DMS153 treated with DMSO at 0.1 percent for 48 hours (cell line): ENCODE data around the gene MAPK12.
"Not testable (repeated sequence)": the region's sequence is repeated elsewhere in the genome, so short reads cannot be mapped to it uniquely, and the experiment has no call there.

Source experiments
- DNase-seq: peaks from one replicate; lab custom pipeline; 2025; ENCODE audit not compliant: unreplicated experiment; lab: John Stamatoyannopoulos, UW

Gene MAPK12

DNA sequence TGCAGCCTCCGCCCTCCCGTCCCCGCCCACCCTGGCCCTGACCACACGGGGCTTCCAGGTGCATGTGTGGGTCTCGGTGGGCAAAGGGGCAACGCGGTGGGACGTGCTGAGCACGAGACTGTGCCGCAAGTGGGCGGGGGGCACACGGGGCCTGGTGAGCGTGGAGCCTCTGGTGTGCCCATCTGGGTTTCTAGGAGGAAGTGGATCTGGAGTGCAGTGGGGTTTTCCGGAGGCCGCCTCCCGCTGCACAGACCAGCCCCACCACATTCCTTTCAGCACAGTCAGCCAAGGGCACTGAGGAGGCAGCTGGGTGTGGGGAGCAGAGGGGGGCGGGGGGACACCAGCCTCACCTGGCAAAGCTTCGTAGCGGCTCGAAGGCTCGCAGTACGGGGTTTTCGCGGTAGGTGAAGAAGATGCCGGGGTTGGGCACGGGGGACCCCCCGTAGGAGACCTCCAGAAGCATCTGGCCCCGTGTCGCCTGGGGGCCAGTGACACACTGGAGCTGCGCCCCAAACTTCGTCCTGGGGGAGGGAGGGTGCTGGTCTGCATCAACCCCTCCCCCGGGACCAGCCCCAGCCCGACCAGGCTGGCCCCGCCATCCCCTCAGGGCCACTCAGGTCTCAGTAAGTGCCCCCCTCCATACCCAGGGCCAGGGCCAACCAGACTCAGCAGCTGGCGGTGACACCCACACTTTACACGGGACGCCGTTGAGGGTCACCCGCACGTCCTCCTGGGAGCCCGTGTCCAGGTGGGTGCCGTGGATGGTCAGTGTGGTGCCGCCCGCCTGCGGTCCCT, 21.1 kb upstream of the MAPK12 start:
- no peak for DNase-seq

DNA sequence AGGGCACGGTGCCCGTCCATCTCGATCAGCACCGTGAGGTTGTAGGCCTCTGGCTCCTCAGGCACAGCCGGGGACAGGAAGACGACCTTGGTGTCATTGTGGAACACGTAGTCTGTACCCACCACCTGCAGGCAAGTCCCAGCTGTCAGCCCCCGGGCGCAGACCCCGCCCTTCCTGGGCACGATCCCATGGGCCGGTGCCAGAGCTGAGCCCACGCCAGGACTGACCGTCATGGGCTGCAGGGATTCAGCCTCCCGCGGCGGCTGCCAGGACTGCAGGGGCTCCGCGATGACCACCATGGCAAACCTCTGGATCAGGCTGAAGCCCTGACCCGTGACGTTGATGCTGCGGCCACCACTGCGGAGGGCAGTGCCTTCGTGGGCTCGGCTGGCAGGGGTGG, 20.5 kb upstream of the MAPK12 start:
- DNase-seq = no peak

DNA sequence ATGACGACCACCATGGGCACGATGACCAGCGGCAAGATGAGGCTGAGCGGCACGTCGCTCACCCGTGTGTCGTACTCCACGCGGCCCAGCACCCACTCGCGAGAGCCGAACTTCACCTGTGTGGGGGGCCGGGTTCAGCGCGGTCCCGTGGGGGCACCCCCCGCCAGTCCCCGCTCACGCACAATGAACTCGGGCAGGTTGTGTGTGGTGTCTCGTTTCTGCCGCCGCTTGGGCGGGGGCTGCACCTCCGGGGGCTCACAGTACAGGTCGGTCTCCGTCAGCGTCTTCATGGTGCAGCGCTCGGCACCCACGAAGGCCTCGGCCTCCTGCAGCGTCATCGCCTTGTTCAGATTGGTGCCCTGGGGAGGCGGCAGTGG, 19.9 kb upstream of the MAPK12 start:
- no peak for DNase-seq

DNA sequence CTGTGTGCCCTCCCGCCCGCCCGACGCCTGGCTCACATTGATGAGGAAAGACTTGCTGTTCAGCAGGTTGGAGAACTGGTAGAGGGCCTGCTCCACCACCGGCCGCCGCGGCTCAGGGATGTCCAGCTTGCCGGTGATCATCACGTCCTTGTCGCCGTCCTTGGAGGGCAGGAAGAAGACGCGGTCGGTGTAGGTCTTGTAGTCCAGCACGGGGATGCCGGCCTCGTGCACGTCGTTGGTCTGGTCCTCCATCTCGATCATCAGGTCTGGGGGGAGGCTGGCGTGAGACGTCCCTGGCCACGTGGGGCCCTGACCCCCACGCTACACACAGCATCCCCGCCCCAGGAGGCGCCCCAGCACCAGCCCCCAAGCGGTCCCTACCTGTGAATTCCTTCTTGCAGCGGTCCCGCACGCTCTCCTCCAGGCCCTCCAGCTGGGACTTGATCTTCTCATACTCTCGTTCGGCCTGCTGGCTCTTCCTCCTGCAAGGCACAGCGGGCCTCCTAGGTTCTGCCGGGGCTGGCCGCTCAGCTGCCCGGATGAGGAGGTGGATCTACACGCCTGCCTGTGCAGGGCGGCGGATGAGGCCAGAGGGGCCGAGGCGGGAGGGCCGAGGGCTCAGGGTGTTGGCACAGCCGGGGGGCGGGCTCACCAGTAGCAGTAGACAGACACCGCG, 19.4 kb upstream of the MAPK12 start:
- DNase-seq = no peak

DNA sequence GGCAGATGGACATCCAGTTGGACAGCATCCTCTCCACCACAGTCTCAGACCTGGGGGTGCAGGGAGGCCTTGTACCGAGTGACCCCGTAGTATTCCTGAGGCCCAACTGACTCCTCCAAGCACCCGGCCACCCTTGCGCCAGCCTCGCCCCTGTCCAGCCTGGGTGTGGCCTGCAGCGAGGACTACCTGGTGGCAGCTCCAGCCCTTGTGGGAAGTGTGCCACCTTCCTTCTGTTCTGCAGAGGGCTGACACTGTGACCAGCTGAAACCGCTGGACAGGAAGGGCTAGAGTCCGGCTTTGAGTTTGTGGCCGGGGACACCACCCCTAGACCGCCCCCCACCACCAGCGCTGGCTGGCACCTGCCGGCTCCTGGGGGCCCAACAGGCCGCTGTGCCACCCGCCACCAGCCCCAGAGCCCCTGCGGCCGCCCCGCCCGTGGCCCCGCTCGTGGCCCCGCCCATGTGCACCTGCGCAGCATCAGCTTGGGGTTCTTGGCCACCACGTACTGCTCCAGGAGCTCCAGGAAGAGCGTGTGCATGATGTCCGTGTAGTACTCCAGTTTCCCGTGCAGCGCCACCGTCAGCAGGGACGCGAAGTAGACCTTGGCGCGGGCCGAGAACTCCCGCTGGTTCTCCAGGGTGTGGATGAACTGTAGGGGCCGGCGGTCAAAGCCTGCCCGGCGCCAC, 18.7 kb upstream of the MAPK12 start:
- no peak for DNase-seq

DNA sequence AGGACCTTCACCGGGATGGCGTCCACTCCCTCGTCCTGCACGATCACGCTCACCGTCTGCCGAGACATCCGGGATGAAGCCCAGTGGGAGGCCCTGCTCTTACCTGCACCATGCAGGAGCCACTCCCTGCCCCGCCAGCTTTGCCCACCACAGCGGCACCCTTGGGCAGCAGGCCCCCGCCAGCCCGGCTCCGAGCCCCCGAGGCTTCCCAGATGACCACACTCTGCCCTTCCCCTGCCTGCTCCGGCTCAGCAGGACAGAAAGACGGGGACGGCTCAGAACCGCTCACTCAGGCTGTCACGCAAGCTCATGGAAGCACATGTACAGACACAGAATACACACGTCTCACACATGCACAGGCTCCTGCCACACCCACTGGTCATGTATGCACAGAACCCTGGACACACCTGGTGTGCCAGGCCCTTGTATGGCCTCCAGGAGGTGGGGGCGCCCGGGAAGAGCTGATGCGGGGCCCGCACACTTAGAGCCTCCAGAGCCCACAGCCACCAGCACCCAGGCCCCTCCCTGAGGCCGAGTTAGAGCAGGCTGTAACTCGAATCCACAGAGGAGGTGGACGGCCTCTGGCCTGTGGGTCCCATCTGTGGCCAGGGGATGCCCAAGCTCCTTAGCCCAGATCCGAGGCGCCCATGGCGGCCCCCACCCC, 17.6 kb upstream of the MAPK12 start:
- no peak for DNase-seq

DNA sequence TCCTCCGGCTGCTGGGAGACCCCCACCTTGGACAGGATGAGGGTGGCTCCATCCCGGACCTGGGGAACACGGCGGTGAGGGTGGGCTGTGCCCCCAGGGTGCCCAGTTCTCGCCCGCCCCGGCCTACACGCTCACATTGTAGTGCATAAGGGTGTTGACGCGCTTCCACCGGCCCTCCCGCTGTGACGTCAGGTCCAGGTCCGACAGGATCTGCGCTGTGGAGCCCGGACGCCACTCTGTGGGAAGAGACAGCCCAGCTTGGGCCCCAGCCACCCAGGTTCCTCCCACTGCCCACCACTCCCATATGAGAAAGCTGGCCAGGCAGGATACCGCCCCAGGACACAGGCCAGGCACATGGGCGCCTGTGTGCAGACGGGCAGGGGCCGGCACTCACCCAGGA, 17.0 kb upstream of the MAPK12 start:
- no peak for DNase-seq

DNA sequence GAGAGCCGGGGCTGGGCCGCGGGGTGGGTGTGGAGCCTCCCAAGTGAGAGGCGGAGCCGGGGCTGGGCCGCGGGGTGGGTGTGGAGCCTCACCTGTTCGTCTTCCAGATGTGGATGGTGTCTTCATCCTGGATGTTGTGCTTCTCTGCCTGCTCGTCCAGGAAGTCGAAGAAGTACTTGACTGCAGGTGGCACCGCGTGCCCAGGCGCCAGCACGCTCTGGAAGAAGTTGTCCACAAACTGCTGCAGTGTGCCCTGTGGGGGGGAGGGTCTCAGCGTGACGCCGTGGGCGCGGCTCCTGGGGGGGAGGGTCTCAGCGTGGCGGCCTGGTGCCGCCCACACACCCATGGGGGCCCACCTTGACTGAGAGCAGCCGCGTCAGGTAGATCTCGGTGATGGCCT, 16.3 kb upstream of the MAPK12 start:
- DNase-seq = no peak

DNA sequence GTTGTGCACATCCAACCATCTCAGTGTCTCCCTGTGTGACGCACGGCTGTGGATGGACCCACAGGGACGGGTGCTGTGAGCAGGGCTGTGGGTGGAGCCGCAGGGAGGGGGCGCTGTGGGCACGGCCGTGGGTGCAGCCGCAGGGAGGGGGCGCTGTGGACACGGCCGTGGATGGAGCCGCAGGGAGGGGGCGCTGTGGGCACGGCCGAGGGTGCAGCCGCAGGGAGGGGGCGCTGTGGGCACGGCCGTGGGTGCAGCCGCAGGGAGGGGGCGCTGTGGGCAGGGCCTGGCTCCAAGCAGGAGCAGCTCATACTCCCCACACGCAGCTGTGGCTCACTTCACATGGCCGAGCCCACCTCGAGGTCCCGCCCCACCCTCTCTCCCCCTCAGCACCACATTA, 14.7 kb upstream of the MAPK12 start:
- no peak for DNase-seq

DNA sequence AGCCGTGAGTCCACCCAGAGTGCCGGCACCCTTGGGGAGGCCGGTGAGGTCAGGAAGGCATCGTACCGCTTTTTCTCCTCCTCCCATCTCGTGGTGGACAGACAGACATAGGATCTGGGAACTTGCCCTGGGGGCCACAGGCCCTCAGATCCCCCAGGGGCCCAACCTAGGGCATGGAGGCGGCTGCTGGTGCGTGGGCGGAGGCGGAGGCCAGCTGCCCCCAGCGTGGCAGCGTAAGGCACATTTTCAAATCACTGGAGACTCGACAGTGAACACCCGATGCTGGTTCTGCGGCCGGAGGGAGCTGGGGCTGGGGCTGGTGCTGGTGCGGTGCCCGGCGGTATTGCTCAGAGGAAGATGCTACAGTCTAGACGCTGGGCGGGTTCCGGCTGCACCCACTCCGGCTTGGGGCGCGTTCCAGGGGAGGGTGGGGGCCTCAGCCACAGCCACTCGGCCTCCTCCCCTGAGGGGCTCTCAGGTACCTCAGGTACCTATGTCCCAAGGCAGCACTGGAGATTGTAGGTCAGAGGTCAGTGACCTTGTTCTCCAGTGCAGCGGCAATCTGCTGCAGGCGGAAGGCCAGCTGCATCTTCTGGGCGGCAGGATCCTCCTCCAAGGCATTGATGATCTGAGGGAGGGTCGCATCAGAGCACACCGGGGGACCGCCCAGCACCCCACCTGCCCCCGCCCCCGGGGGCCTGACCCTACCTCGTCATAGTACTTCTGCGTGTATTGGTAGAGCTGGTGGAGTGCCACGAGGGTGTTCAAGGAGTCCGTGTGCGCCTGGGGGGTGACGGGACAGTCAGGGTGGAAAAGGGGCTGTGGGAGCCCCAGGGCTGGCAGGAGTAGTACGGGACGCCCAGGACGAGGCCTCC, 13.9 kb upstream of the MAPK12 start:
- no peak for DNase-seq

DNA sequence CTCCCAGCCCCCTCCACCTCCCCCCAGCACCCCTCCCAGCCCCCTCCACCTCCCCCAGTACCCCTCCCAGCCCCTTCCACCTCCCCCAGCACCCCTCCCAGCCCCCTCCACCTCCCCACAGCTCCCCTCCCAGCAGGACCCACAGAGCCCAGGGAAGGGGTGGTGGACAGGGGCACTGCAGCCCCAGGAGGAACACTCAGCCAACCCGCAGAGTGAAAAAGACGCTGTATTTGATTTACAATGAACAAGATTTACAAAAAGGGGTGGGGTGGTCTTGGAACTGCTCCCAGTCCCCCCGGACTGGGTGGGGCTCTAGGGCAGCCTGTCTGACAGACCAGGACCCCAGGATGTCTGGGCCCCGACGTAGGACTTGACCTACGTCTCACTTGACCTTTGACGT, 13.3 kb upstream of the MAPK12 start:
- no peak for DNase-seq

DNA sequence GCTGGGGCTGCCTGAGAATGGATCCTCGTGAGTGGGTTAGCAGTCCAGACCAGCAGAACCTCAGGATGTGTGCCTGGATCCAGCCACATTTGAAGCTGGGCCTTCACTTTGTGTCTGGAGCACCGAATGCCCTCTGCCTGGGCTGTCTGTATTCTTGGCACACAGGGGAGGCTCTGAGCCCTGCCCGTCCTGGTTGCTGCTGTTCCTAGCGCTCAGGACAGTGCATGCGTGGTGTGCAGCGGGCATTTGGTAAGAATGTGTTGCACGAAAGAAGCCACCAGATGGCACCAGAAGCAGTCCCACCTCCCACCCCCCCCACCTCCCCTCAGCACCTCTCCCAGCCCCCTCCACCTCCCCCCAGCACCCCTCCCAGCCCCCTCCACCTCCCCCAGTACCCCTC, 12.8 kb upstream of the MAPK12 start:
- DNase-seq = peak; percentile 30

DNA sequence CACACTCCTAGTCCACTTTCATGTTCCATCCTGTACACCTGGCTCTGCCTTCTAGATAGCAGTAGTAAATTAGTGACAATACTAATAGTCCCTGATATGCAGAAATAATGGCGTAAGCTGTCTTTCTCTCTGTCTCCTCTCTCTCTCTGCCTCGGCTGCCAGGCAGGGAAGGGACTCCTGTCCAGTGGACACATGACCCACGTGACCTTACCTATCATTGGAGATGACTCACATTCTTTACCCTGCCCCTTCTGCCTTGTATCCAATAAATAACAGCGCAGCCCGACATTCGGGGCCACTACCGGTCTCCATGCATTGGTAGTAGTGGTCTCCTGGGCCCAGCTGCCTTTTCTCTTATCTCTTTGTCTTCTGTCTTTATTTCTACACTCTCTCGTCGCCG, 12.3 kb upstream of the MAPK12 start:
- DNase-seq = not testable (repeated sequence)

DNA sequence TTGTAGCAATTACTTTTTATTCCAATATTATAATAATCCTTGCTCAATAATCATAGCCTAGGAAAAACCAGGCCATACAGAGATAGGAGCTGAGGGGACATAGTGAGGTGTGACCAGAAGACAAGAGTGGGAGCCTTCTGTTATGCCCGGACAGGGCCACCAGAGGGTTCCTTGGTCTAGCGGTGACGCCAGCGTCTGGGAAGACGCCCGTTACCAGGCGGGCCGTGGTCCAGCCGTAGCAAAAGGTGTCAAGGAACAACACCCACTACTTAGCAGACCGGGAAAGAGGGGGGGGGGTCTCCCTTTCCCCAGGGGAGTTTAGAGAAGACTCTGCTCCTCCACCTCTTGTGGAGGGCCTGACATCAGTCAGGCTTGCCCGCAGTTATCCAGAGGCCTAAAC, 11.9 kb upstream of the MAPK12 start:
- DNase-seq = not testable (repeated sequence)

DNA sequence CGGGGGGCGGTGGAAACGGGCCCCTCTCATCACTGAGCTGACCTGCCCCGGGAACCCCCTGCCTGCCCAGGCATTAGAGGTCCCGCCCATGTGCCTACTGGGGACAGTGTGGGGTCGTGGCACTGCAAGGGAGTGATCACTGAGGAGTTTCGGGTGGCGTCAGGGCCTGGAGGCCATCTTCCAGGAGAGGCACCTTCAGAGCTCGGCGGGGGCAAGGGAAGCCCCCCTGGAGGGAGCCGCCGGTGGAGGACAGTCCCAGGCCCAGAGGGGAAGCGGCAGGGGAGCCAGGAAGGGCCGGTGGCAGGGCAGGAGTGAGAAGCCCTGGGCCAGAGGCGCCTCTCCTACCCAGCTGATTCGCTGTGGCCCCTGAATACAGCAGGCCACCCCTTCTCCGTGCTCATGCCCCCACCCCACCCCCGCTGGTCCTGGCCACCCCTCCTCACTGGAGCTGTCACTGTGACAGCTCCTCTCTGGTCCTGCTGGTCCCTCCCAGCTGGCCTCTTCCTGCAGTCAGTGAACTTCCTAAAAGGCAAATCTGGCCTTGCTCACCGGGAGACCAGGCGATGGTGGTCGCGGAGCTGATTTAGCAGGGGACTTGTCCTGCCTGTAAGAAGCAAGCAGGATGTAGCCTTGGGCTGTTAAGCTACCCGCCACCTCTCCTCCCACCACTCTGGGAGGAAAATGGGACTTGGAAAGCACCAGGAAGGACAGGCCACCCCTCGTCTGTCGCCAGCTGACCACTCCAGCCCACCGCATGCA, 10.7 kb upstream of the MAPK12 start:
- no peak for DNase-seq

DNA sequence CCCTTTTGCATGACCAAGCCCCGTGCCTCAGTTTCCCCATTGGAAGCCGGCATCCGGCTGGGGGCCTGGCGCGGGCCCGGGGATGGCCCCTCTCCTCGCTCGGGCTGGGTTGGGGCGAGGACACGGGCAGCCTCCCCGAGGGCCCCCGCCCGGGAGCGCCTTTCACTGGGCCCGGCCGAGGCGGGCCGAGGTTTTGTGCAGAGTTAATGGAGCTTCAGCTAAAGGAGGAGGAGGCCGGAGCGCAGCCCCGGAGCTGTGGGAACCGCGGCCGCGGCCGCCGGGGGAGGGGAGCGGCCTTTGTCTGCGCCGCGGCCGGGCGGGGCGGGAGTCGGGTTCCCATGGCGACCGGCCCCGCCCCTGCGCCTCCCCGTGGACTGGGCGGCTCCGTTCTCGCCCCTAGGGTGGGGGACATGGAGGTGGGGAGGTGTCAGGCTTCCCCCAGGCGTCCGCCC, 10.1 kb upstream of the MAPK12 start:
- DNase-seq = peak; percentile 46

DNA sequence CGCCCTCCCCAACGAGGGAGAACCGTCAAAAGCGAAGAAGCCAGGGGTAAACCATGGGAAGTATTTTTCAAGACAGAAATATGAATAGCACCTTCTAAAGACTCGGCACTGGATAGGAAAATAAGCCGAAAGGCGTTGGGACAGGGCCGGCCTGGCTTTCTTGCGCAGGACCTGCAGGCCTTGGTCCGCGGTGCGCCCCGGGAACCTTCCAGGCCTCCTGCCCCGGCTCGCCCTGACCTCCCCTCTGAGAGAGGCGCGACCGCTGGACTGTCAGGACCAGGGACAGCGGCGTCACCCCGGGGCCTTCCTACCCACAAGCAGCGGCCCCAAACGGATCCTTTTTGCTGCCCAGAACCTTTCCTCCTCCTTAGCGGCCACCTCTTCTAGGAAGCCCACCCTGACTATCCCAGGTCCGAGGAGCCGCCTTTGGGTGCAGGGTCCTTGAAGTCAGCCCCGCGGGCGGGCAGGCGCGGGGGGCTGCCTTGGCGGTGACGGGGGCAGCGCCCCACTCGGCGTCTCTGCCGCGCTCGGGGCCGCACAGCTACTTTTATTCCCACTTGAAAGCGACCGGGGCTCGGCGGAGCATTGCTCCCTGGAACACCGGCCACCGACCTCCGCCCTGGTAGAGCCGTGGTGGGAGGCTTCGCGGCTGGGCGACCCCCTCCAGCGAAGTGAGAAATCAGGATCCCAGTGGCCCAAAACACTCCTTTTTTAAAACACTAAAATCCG, 9.3 kb upstream of the MAPK12 start:
- DNase-seq = no peak

DNA sequence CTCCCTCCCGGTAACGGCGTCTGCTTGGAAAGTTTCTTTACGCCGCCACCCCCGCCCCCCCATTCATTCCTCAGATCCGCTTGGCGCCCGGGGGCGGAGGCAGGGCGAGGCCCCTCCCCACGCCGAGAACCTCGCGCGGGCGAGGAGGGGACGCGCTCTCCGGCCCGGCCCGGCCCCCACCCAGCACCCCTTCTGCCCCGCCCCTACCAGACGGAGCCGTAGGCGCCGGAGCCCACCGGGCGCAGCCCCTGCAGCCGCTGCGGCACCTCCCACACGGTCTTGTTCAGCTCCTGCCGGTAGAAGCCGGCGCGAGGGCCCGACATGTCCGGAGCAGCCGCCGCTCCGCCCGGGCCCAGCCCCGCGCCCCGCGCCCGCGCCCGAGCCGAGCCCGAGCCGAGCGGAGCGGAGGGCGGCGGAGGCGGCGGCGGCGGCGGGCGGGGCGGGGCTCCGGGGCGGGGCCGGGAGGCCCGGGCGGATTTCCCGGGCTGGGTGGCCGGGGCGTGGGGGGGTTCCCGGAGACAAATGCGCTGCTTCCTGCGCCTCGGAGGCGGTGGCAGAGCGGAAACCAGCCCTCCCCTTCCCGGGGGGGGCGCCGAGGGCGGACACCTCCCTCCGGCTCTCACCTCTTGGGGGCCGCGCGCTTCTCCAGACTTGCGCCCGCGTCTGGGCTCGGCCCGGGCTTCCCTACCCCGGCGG, 8.6 kb upstream of the MAPK12 start, which contains the start of gene MAPK11:
TSS of gene MAPK11 (minus strand) at position 411 of the 696 bp plus-strand sequence. CDS start at position 323, 88 bp downstream.
- no peak for DNase-seq
